AML-193 (cell line): Measurements from ENCODE around the gene GJD4.

Experiments used
- DNase-seq, 2 experiments: peaks; one replicate each; lab custom pipeline; 2025; lab: John Stamatoyannopoulos, UW

Gene GJD4

GRCh38 chr10:35626971-35627507 lies 21.9 kb downstream of the GJD4 start:
- DNase-seq: no peak

- DNase-seq: no peak
Observed at GRCh38 chr10:35631404-35631803, 26.3 kb downstream of the GJD4 start.

DNA sequence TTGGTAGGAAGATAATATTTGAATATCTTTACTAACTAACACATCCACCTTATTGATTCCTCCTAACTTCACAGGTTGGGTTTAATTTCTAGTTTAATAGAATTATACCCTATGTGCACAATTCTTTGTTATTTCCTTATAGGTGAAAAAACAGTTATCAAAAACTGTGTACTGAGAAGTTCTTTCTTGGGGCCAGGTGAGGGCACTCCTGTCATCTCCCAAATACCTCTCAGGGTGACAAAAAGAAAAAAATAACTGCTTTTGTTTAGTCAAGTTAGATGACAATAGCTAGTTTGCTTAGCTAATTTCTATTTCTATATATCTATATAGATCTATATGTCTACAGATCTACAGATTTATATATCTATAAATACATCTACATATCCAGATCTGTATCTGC lies 26.9 kb downstream of the GJD4 start:
- DNase-seq: no peak

DNA sequence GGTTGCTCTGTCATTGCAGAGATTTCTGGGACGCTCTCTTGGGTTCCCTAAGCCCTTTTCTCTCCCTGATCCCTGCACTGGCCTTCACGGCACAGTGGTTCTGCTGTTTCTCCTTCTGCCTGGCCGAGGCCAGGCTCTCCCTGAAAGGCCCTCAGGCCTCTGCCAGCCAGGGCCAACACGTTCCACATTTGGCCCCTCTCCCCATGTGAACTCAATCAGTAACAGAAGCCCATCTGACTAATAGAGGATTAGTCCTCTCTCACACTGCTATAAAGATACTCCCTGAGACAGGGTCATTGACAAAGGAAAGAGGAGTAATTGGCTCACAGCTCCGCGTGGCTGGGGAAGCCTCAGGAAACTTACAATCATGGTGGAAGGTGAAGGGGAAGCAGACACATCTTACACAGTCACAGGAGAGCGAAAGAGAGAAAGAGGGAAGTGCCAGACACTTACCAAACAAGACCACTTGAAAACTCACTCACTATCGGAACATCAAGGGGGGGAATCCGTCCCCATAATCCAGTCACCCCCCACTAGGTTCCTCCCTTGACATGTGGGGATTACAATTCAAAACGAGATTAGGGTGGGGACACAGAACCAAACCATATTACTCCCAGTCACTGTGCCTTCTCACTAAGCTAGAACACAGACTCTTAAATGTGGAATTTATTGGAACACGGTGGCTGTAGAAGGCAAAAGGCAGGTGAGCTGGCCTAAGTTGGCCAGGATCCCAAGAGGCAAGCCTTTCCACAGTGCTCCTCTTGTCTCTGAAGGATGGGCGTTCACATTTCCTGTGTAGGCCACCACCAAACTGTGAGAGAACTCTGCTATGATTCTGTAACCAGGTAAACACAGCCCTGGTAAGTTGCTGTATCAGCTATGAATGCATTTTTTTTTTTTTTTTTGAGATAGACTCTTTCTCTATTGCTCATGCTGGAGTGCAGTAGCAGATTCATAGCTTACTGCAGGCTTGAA lies 28.2 kb downstream of the GJD4 start:
- DNase-seq: no peak

- peak; percentile 35 to 60 for DNase-seq
Observed at GRCh38 chr10:35635576-35635975, 30.4 kb downstream of the GJD4 start.

- no peak for DNase-seq
Observed at GRCh38 chr10:35636956-35637355, 31.8 kb downstream of the GJD4 start.

DNA sequence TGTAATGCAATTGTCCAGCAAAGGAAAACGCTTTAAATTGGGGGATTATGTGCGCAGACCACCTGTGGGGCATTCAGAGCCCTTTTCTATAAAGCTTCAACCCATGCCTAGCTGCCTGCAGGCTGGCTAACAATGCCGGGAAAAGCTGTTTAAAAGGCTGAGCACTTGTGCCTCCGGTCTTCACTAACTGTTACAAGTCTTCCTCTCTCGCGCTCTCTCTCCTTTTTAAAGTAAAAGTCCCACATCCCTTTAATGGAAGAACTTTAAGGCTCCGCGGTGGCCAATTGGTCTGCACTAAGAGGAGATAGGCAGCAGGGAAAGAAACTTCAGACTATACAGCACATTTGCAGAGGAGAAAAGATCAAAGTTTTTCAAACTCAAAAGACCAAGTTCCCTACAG lies 32.3 kb downstream of the GJD4 start:
- no peak for DNase-seq

DNA sequence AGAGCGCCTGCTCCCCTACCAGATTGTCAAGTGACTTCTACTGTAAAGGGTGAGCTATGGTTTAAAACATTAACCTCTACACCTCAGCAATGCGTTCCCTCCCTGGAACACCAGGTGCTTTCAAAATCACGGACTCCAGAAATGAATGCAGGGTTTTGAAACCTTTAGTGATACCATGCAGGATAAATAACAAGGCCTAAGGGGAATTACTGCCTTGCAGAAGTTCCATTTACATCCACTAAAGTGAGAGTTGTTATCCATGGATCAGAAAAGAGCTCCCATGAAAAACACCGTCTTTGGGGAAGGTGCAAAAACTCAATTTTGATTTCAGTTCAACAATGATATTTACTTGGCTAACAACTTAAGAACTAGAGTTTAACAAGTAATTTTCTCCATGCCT lies 33.0 kb downstream of the GJD4 start:
- DNase-seq: no peak

GRCh38 chr10:35639021-35639727 lies 34.0 kb downstream of the GJD4 start:
- DNase-seq: no peak

DNA sequence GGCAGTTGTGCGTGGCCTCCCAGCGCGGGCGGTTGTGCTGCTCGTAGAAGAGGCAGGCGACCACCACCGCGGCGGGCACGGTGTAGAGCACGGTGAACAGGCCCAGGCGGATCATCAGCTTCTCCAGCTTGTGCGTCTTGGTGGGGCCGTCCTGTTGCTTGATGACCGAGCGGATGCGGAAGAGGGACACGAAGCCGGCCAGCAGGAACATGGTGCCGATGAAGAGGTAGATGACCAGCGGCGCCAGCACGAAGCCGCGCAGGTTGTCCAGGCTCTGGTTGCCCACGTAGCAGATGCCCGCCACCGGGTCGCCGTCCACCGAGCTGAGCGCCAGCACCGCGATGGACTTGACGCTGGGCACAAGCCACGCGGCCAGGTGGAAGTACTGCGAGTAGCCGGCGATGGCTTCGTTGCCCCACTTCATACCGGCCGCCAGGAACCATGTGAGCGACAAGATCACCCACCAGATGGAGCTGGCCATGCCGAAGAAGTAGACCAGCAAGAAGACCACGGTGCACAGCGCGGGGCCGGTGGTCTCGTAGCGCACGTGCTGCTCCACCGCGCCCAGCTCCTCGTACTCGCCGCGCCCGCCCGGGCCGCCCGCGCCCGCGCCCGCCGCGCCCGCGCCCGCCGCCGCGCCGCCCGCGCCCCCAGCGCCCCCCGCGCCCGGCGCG lies 34.7 kb downstream of the GJD4 start:
- no peak for DNase-seq

DNA sequence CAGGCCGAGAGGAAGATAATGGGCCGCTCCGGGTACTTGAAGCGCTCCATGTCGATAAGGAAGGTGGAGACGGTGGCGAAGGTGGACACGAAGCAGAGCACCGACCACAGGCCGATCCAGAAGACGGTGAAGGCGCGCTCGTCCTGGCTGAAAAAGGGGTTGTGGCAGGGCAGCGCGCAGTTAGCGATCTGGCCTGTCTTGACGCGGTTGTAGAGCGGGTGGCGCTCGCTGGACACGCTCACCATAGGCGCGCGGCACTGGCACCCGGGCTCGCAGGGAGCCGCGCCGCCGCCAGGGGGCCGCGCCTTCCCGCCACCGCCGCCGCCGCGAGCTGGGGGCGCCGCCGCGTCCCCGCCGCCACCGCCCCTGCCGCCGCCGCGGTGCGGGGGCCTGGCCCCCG lies 35.3 kb downstream of the GJD4 start:
- DNase-seq: no peak

DNA sequence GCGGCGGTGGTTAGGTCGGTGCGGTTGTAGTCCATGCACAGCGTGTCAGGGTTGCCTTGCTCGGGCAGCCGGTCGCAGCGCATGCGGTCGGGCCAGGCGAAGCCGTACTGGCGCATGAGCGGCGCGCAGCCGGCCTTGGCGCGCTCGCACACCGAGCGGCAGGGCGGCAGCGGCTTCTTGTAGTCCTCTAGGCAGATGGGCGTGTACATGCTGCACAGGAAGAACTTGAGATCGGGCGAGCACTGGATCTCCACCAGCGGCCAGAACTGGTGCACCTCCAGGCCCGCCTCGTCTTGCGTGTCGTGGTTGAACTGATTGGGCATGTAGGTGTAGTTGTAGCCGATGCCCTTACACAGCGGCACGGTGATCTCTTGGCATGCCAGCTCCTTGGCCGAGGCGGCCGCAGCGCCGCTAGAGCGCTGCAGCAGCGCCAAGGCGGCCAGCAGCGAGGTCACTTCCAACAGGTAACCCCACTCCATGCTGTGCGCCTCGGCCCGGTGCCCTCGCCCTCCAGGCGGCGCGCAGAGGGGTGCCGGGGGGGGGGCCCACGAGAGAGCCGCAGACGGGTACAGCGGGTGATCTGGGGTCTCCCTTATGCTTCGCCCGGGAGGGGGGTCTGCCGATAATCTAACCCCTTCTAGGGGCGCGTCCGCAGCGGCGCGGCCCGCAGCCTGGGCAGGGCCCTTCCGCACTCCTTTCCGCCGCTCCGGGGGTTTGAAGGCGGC lies 36.0 kb downstream of the GJD4 start:
- no peak for DNase-seq

DNA sequence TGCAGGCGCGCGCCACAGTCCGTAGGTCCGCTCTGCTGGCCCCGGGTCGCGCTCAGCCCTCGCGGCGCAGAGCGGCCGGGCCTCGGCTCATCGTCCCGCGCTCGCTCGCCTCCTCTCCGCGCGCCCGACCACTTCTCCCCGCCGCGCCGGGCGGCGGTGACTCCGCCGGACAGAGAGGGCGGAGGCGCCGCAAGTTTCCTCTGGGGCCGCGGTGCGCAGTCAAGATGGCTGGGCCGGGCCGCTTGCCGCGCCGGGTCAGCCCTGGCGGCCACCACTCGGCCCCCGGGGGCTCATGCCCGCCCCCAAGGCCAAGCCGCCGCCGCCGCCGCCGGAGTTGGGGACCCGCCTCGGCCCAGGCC lies 36.5 kb downstream of the GJD4 start:
- DNase-seq: no peak

GRCh38 chr10:35642035-35642792 lies 37.1 kb downstream of the GJD4 start, which contains the start of gene FZD8:
Gene FZD8 (minus strand): TSS chr10:35642296. CDS start chr10:35641429, 867 bp downstream.
- no peak for DNase-seq

- DNase-seq: no peak
Observed at GRCh38 chr10:35642793-35643114, 37.6 kb downstream of the GJD4 start.

DNA sequence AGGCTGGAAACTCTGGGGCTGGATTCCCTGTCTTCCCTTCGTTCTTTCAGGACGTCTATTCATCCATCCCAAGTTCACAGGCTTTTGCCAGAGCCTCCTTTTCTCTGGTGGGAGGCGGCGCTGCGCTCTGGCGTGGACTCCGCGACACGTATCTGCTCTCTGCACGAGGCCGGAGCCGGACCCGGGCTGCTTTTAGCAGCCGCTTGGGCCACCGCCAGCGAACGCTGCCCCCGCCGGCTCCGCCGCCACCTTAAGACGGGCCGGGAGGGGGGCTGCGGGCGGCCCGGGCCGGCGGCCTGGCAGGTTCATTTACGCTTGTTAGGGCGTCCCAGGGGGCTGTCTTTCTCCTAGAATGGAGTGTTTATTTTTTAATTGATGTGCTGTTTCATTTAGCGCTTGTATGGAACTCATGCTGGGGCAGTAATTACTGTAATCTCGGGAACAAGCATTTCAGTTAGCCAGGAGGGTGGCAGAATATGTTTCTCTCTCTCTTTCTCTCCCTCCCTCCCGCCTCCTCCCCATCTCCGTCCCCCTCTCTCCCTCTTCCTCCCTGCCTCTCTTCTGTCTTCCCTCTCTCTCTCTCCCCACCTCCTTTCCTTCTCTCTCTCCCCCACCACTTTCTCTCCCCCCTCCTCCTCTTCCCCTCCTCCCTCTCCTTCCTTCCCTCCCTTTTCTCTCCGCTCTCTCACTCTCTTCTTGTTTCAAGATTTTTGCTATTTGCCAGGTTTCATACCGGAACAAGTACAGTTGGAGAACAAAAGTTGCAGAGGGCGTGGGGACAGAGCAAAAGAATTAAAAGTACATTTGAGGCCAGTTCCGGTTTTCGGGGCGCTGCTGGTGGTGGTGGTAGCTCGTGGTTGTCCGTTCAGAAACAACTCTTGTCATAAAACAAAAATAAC lies 38.3 kb downstream of the GJD4 start:
- no peak for DNase-seq

GRCh38 chr10:35644050-35644950 lies 39.2 kb downstream of the GJD4 start:
- DNase-seq: no peak

GRCh38 chr10:35650894-35651293 lies 45.8 kb downstream of the GJD4 start:
- DNase-seq: no peak

DNA sequence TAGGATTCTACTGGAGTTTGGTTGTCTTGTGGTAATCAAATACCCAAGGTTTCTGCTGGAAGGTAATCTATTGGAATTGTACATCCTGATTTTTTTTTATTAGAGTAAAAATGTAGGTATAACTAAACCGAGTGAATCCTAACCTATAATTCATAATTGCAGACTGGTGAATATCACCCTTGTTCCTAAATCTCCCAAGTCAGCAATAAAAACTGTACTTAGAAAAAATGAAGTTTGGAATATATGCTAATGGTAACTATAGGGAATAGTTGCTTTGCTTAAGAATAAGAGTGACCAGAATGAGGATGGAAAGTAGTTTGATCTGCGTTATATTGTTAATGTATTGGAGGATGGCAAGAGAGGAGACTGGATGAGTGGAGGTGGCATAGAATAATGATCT lies 47.7 kb downstream of the GJD4 start:
- DNase-seq: no peak
